ENCODE measurements around the gene MPDU1. TPM values are rescaled to one million over a fixed set of nuclear protein-coding genes. Genes with fewer than 3 reads are reported as not detected.

MPDU1 gene
- total and polyA plus RNA-seq, 4 experiments from 2014 or later = 23.8 to 50.1 (median 33.3) TPM

GRCh38 chr17:7549401-7550055 is 34.1 kb upstream of the MPDU1 start:
- peaks cover 13 to 17% of the 10 kb centered on the region in 2 donors for H3K36me3 Mint-ChIP-seq
- peak overlapping the region; percentile 79 for H3K27ac ChIP-seq (ENCODE audit: low read depth, low read length)
- peak overlapping the region; percentile 14 to 82 for H3K4me3 ChIP-seq (ENCODE audit: low read length in 2 of 2)
- H3K36me3 ChIP-seq (ENCODE audit: insufficient read depth, low read length) = no peaks in the 10 kb centered on the region
- H3K9me3 Mint-ChIP-seq = peaks cover 0 to 1% (median 0%) of the 10 kb centered on the region in 8 donors
- peak overlapping the region; percentile 82 to 96 (median 90) for H3K4me3 Mint-ChIP-seq
- peak overlapping the region; percentile 22 to 96 (median 94) for H3K27ac Mint-ChIP-seq
- no peaks in the 10 kb centered on the region for H3K27me3 ChIP-seq (ENCODE audit: insufficient read depth, low read length)
- peak; percentile 33 to 62 (median 51) for DNase-seq
- no peaks in the 10 kb centered on the region for H3K9me3 ChIP-seq (ENCODE audit: control insufficient read depth in 1 of 2, low read length in 2 of 2)
- POLR2A ChIA-PET (ENCODE audit: partially characterized antibody) = interaction anchor here (1.0 to 5.3 kb wide), 14 partner anchors 11 to 699 kb away, joined by 3 to 56 read pairs (median 9); partner anchors contain the start of genes MPDU1, NEURL4, POLR2A and SAT2
- peaks cover 33 to 55% (median 46%) of the 10 kb centered on the region in 4 donors for H3K4me1 Mint-ChIP-seq
- intact Hi-C loops (cut with micrococcal nuclease) = loop anchor here (2.0 kb wide), 2 partner anchors 23 to 65 kb away; partner anchors contain the start of gene POLR2A
- H3K27me3 Mint-ChIP-seq = no peaks in the 10 kb centered on the region
- peaks cover 41% of the 10 kb centered on the region for H3K4me1 ChIP-seq (ENCODE audit: insufficient read depth, low read length)
- CTCF ChIA-PET (ENCODE audit: partially characterized antibody) = interaction anchor here (0.6 to 4.4 kb wide), 9 partner anchors 11 to 212 kb away, joined by 3 to 44 read pairs (median 4); partner anchors contain the start of gene SENP3

- Mint-ChIP-seq H3K27me3 (no peaks in the 10 kb centered on the region), H3K36me3 (peaks cover 16 to 20% of the 10 kb centered on the region in 2 donors), H3K9me3 (peaks cover 0 to 1% (median 0%) of the 10 kb centered on the region in 8 donors), H3K4me3 (peak overlapping the region in 7 of 8 donors; percentile 82 to 96 (median 92)), H3K27ac (peak overlapping the region; percentile 22 to 96 (median 94)), H3K4me1 (peaks cover 33 to 60% (median 50%) of the 10 kb centered on the region in 4 donors)
- Histone ChIP-seq H3K36me3 (ENCODE audit: insufficient read depth, low read length) (no peaks in the 10 kb centered on the region), H3K27me3 (ENCODE audit: insufficient read depth, low read length) (no peaks in the 10 kb centered on the region), H3K4me1 (ENCODE audit: insufficient read depth, low read length) (peaks cover 45% of the 10 kb centered on the region), H3K9me3 (ENCODE audit: control insufficient read depth in 1 of 2, low read length in 2 of 2) (no peaks in the 10 kb centered on the region), H3K27ac (ENCODE audit: low read depth, low read length) (peak overlapping the region; percentile 79), H3K4me3 (ENCODE audit: low read length in 2 of 2) (peak overlapping the region in 1 of 2 donors; percentile 82)
- ChIA-PET CTCF (ENCODE audit: partially characterized antibody) (interaction anchor here (0.6 to 4.4 kb wide), 9 partner anchors 10 to 213 kb away, joined by 3 to 44 read pairs (median 4); partner anchors contain the start of gene SENP3), POLR2A (ENCODE audit: partially characterized antibody) (interaction anchor here (1.0 to 5.3 kb wide), 12 partner anchors 10 to 698 kb away, joined by 3 to 56 read pairs (median 13); partner anchors contain the start of genes MPDU1, NEURL4, POLR2A and SENP3)
- no peak for DNase-seq
- intact Hi-C loops (cut with micrococcal nuclease) = no loop called here
These were observed 33.3 kb upstream of the MPDU1 start for GRCh38 chr17:7550344-7550743.

GRCh38 chr17:7551396-7551795 is 32.3 kb upstream of the MPDU1 start:
- intact Hi-C loops (cut with micrococcal nuclease) = no loop called here
- Mint-ChIP-seq H3K27ac (peak overlapping the region; percentile 22 to 95 (median 85)), H3K4me3 (peak overlapping the region in 7 of 8 donors; percentile 26 to 81 (median 48)), H3K36me3 (peaks cover 20 to 26% of the 10 kb centered on the region in 2 donors), H3K9me3 (peaks cover 0 to 1% (median 0%) of the 10 kb centered on the region in 8 donors), H3K27me3 (no peaks in the 10 kb centered on the region), H3K4me1 (peaks cover 37 to 66% (median 55%) of the 10 kb centered on the region in 4 donors)
- Histone ChIP-seq H3K36me3 (ENCODE audit: insufficient read depth, low read length) (peaks cover under 1% of the 10 kb centered on the region), H3K27me3 (ENCODE audit: insufficient read depth, low read length) (no peaks in the 10 kb centered on the region), H3K4me1 (ENCODE audit: insufficient read depth, low read length) (peaks cover 46% of the 10 kb centered on the region), H3K9me3 (ENCODE audit: control insufficient read depth in 1 of 2, low read length in 2 of 2) (no peaks in the 10 kb centered on the region), H3K27ac (ENCODE audit: low read depth, low read length) (no peak overlapping the region), H3K4me3 (ENCODE audit: low read length in 2 of 2) (no peak overlapping the region)
- ChIA-PET POLR2A (ENCODE audit: partially characterized antibody) (interaction anchor here (0.7 to 1.7 kb wide), 8 partner anchors 10 to 214 kb away, joined by 3 to 9 read pairs (median 4); partner anchors contain the start of genes MPDU1, POLR2A and SENP3), CTCF (ENCODE audit: partially characterized antibody) (interaction anchor here (1.2 to 1.9 kb wide), 4 partner anchors 9 to 195 kb away, joined by 4 to 14 read pairs (median 8); no protein-coding TSS in a partner anchor)
- no peak for DNase-seq

GRCh38 chr17:7552621-7553051 is 31.0 kb upstream of the MPDU1 start:
- H3K27ac Mint-ChIP-seq = peak overlapping the region; percentile 22 to 96 (median 93)
- H3K27me3 Mint-ChIP-seq = no peaks in the 10 kb centered on the region
- ChIA-PET POLR2A (ENCODE audit: partially characterized antibody) (interaction anchor here (0.7 to 1.7 kb wide), 9 partner anchors 8 to 517 kb away, joined by 3 to 9 read pairs (median 3); partner anchors contain the start of genes MPDU1, SENP3, TP53 and WRAP53), CTCF (ENCODE audit: partially characterized antibody) (interaction anchor here (1.2 to 1.9 kb wide), 5 partner anchors 8 to 197 kb away, joined by 4 to 14 read pairs (median 5); no protein-coding TSS in a partner anchor)
- peaks cover 7% of the 10 kb centered on the region for H3K36me3 ChIP-seq (ENCODE audit: insufficient read depth, low read length)
- H3K27ac ChIP-seq (ENCODE audit: low read depth, low read length) = peak overlapping the region; percentile 27
- intact Hi-C loops (cut with micrococcal nuclease) = no loop called here
- no peaks in the 10 kb centered on the region for H3K27me3 ChIP-seq (ENCODE audit: insufficient read depth, low read length)
- peaks cover 40 to 70% (median 55%) of the 10 kb centered on the region in 4 donors for H3K4me1 Mint-ChIP-seq
- H3K4me1 ChIP-seq (ENCODE audit: insufficient read depth, low read length) = peaks cover 49% of the 10 kb centered on the region
- H3K36me3 Mint-ChIP-seq = peaks cover 24 to 28% of the 10 kb centered on the region in 2 donors
- no peaks in the 10 kb centered on the region for H3K9me3 ChIP-seq (ENCODE audit: control insufficient read depth in 1 of 2, low read length in 2 of 2)
- H3K4me3 Mint-ChIP-seq = peak overlapping the region; percentile 36 to 90 (median 80)
- no peak overlapping the region for H3K4me3 ChIP-seq (ENCODE audit: low read length in 2 of 2)
- peaks cover 0 to 1% (median 0%) of the 10 kb centered on the region in 8 donors for H3K9me3 Mint-ChIP-seq
- peak; percentile 52 to 75 (median 56) for DNase-seq

GRCh38 chr17:7553356-7553755 is 30.3 kb upstream of the MPDU1 start:
- Mint-ChIP-seq H3K36me3 (peaks cover 24 to 28% of the 10 kb centered on the region in 2 donors), H3K27me3 (no peaks in the 10 kb centered on the region)

GRCh38 chr17:7555320-7555948 is 28.2 kb upstream of the MPDU1 start:
- Mint-ChIP-seq H3K27me3 (no peaks in the 10 kb centered on the region), H3K27ac (peak overlapping the region; percentile 64 to 94 (median 81)), H3K36me3 (peaks cover 21 to 28% of the 10 kb centered on the region in 2 donors), H3K4me3 (peak overlapping the region in 1 of 8 donors; percentile 32), H3K9me3 (peaks cover 0 to 1% (median 0%) of the 10 kb centered on the region in 8 donors), H3K4me1 (peaks cover 34 to 55% (median 44%) of the 10 kb centered on the region in 4 donors)
- Histone ChIP-seq H3K4me3 (ENCODE audit: low read length in 2 of 2) (no peak overlapping the region), H3K27ac (ENCODE audit: low read depth, low read length) (no peak overlapping the region), H3K36me3 (ENCODE audit: insufficient read depth, low read length) (peaks cover 7% of the 10 kb centered on the region), H3K9me3 (ENCODE audit: control insufficient read depth in 1 of 2, low read length in 2 of 2) (no peaks in the 10 kb centered on the region), H3K27me3 (ENCODE audit: insufficient read depth, low read length) (no peaks in the 10 kb centered on the region), H3K4me1 (ENCODE audit: insufficient read depth, low read length) (peaks cover 42% of the 10 kb centered on the region)
- ChIA-PET CTCF (ENCODE audit: partially characterized antibody) (interaction anchor here (0.6 to 1.2 kb wide), 4 partner anchors 10 to 42 kb away, joined by 3 to 4 read pairs (median 3); no protein-coding TSS in a partner anchor), POLR2A (ENCODE audit: partially characterized antibody) (interaction anchor here (0.7 to 1.2 kb wide), 3 partner anchors 19 to 118 kb away, joined by 3 to 4 read pairs (median 3); partner anchors contain the start of gene ZBTB4)
- no peak for DNase-seq
- intact Hi-C loops (cut with micrococcal nuclease) = no loop called here

More at GRCh38 chr17:7553356-7553755, 30.3 kb upstream of the MPDU1 start:
- POLR2A ChIA-PET (ENCODE audit: partially characterized antibody) = interaction anchor here (0.7 to 1.3 kb wide), 2 partner anchors 22 to 134 kb away, joined by 3 read pairs; partner anchors contain the start of genes TP53 and WRAP53
- DNase-seq = no peak
- peaks cover 47% of the 10 kb centered on the region for H3K4me1 ChIP-seq (ENCODE audit: insufficient read depth, low read length)
- H3K4me3 ChIP-seq (ENCODE audit: low read length in 2 of 2) = no peak overlapping the region
- peak overlapping the region; percentile 22 to 94 (median 93) for H3K27ac Mint-ChIP-seq
- CTCF ChIA-PET (ENCODE audit: partially characterized antibody) = interaction anchor here (1.0 to 1.7 kb wide), 2 partner anchors 30 to 39 kb away, joined by 4 to 5 read pairs; no protein-coding TSS in a partner anchor
- peaks cover 37 to 67% (median 52%) of the 10 kb centered on the region in 4 donors for H3K4me1 Mint-ChIP-seq
- H3K9me3 Mint-ChIP-seq = peaks cover 0 to 1% (median 0%) of the 10 kb centered on the region in 8 donors
- H3K4me3 Mint-ChIP-seq = peak overlapping the region in 7 of 8 donors; percentile 6 to 90 (median 66)
- no peaks in the 10 kb centered on the region for H3K27me3 ChIP-seq (ENCODE audit: insufficient read depth, low read length)
- H3K9me3 ChIP-seq (ENCODE audit: control insufficient read depth in 1 of 2, low read length in 2 of 2) = no peaks in the 10 kb centered on the region
- intact Hi-C loops (cut with micrococcal nuclease) = no loop called here
- peak overlapping the region; percentile 35 for H3K27ac ChIP-seq (ENCODE audit: low read depth, low read length)
- peaks cover 7% of the 10 kb centered on the region for H3K36me3 ChIP-seq (ENCODE audit: insufficient read depth, low read length)

Data from CD4-positive, alpha-beta memory T cell (primary cell).